Hepatocyte (in vitro differentiated cells): ENCODE measurements around the gene IKZF5.

ENCODE experiments used
- EZH2 ChIP-seq: fragments of 200-600 bp; sonication (generic); IDR thresholded peaks from 2 replicates; pipeline ENCODE4 v1.6.1; 2016; ENCODE audit warnings: antibody characterized with exemption, mild to moderate bottlenecking, borderline replicate concordance
- EZH2phosphoT487 ChIP-seq: fragments of 200-600 bp; sonication (generic); IDR thresholded peaks from one replicate; pipeline ENCODE4 v1.6.1; 2018; ENCODE audit warnings: antibody characterized with exemption, mild to moderate bottlenecking, low read depth, moderate library complexity; ENCODE audit not compliant: unreplicated experiment, severe bottlenecking
- TF ChIP-seq, protein P1 (sequence below): fragments of 200-600 bp; sonication (generic); IDR thresholded peaks from 2 replicates; pipeline ENCODE4 v1.5.1; 2016; ENCODE audit warnings: antibody characterized with exemption, mild to moderate bottlenecking; ENCODE audit not compliant: poor library complexity

- TF ChIP-seq, protein P1, sequence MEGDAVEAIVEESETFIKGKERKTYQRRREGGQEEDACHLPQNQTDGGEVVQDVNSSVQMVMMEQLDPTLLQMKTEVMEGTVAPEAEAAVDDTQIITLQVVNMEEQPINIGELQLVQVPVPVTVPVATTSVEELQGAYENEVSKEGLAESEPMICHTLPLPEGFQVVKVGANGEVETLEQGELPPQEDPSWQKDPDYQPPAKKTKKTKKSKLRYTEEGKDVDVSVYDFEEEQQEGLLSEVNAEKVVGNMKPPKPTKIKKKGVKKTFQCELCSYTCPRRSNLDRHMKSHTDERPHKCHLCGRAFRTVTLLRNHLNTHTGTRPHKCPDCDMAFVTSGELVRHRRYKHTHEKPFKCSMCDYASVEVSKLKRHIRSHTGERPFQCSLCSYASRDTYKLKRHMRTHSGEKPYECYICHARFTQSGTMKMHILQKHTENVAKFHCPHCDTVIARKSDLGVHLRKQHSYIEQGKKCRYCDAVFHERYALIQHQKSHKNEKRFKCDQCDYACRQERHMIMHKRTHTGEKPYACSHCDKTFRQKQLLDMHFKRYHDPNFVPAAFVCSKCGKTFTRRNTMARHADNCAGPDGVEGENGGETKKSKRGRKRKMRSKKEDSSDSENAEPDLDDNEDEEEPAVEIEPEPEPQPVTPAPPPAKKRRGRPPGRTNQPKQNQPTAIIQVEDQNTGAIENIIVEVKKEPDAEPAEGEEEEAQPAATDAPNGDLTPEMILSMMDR = no peak
- TF ChIP-seq EZH2 = no peak
- no peak for TF ChIP-seq EZH2phosphoT487
Measured at GRCh38 chr10:122974023-122974422, 34.6 kb downstream of the IKZF5 start.
